ENCODE results near the gene C11orf71.

- TF ChIP-seq CTCF (IDR thresholded peaks at IDR 0.05) (no peak), POLR2A (IDR thresholded peaks at IDR 0.05) (no peak)
Observed at GRCh38 chr11:114398303-114398920, 1.9 kb downstream of the C11orf71 start.
